HEK293 (cell line): ENCODE measurements around the gene CREBL2.

Experiments used
- CTCF ChIA-PET: fragments of 350-600 bp; formaldehyde crosslinking; extraction: SDS; loops from one replicate; lab custom pipeline; 2021; ENCODE audit warnings: antibody characterized with exemption; lab: Yijun Ruan, JAX
- POLR2A ChIA-PET: fragments of 300-600 bp; formaldehyde crosslinking; extraction: SDS; loops from one replicate; lab custom pipeline; 2020; ENCODE audit warnings: antibody characterized with exemption, inconsistent platforms; lab: Yijun Ruan, JAX
- H3K27ac ChIP-seq: fragments of 200-500 bp; sonication (Bioruptor generic); 2 replicates; pipeline ENCODE4 v1.5.1; 2014; ENCODE audit warnings: low read depth, low read length, control low read depth, inconsistent platforms; ENCODE audit errors: extremely low read depth
- H3K36me3 ChIP-seq, 2 experiments: fragments of 200-500 bp in 1 of 2; sonication (Bioruptor generic) in 1 of 2; 1 replicate in 1 of 2; 2 replicates in 1 of 2; pipeline ENCODE4 v1.5.1; 2014 to 2017; ENCODE audit warnings: inconsistent platforms in 2 of 2, low read length in 2 of 2; ENCODE audit not compliant: control insufficient read depth in 2 of 2, insufficient read depth in 1 of 2
- H3K4me1 ChIP-seq: fragments of 200-500 bp; sonication (Bioruptor generic); 2 replicates; pipeline ENCODE4 v1.5.1; 2014; ENCODE audit warnings: mild to moderate bottlenecking, low read length, inconsistent platforms; ENCODE audit not compliant: control insufficient read depth, insufficient read depth
- H3K4me3 ChIP-seq: 2 replicates; pipeline ENCODE4 v1.5.1; 2011; ENCODE audit warnings: low read depth, mild to moderate bottlenecking, control low read depth, low read length, moderate library complexity
- H3K9me3 ChIP-seq: fragments of 200-500 bp; sonication (Bioruptor generic); 2 replicates; pipeline ENCODE4 v1.5.1; 2014; ENCODE audit warnings: low read depth, low read length, inconsistent platforms; ENCODE audit not compliant: control insufficient read depth, insufficient read depth
- HOXA7 ChIP-seq: sonication (generic); formaldehyde crosslinking; IDR thresholded peaks from 2 replicates; pipeline ENCODE4 v1.8.1; 2022; ENCODE audit warnings: missing genetic modification reagents, borderline replicate concordance
- ZBTB1 ChIP-seq: fragments of 450-650 bp; formaldehyde crosslinking; IDR thresholded peaks from 2 replicates; pipeline ENCODE4 v1.5.1; 2016; ENCODE audit warnings: missing biosample characterization, missing genetic modification characterization
- ZBTB44 ChIP-seq: fragments of 450-650 bp; IDR thresholded peaks from 2 replicates; pipeline ENCODE4 v1.5.1; 2018; ENCODE audit warnings: missing biosample characterization, mild to moderate bottlenecking, missing genetic modification characterization
- ZBTB49 ChIP-seq: fragments of 450-650 bp; formaldehyde crosslinking; IDR thresholded peaks from 2 replicates; pipeline ENCODE4 v1.5.1; 2016; ENCODE audit warnings: missing biosample characterization, missing genetic modification characterization, low read depth
- ZNF23 ChIP-seq: fragments of 450-650 bp; formaldehyde crosslinking; IDR thresholded peaks from 2 replicates; pipeline ENCODE4 v1.5.1; 2016; ENCODE audit warnings: missing biosample characterization, missing genetic modification characterization, borderline replicate concordance
- ZNF302 ChIP-seq: fragments of 450-650 bp; formaldehyde crosslinking; IDR thresholded peaks from 2 replicates; pipeline ENCODE4 v1.5.1; 2016; ENCODE audit warnings: missing biosample characterization, missing genetic modification characterization, low read depth
- ZNF404 ChIP-seq: fragments of 450-650 bp; formaldehyde crosslinking; IDR thresholded peaks from 2 replicates; pipeline ENCODE4 v1.5.1; 2017; ENCODE audit warnings: missing biosample characterization, missing genetic modification characterization

Gene CREBL2

GRCh38 chr12:12691549-12691948 is 79.9 kb downstream of the CREBL2 start (continued):
- TF ChIP-seq ZBTB49 (no peak), ZNF302 (tag by site-specific recombination) (no peak), HOXA7 (CRISPR knock-in tag) (no peak), ZNF23 (tag by site-specific recombination) (no peak)

- ChIA-PET POLR2A (interaction anchor here (0.6 kb wide), 1 partner anchor 23 kb away, joined by 4 read pairs; no protein-coding TSS in a partner anchor), CTCF (interaction anchor here (0.9 to 1.3 kb wide), 4 partner anchors 10 to 187 kb away, joined by 3 to 9 read pairs (median 4); no protein-coding TSS in a partner anchor)
- H3K4me3 ChIP-seq = no peak overlapping the region
- TF ChIP-seq ZBTB44 (tag by site-specific recombination) (no peak), ZBTB1 (tag by site-specific recombination) (no peak), ZNF404 (tag by site-specific recombination) (no peak)
- H3K27ac ChIP-seq = no peak overlapping the region
- H3K36me3 ChIP-seq = no peaks in the 10 kb centered on the region
- H3K9me3 ChIP-seq = no peaks in the 10 kb centered on the region
- H3K4me1 ChIP-seq = no peaks in the 10 kb centered on the region
Measured at GRCh38 chr12:12693111-12693671, 81.5 kb downstream of the CREBL2 start.
